GM03348 (cell line): Measurements from ENCODE around the gene A2M.
A peak's percentile ranks its signal among the peaks of the same experiment; 100 is the strongest.

Experiments
- DNase-seq: peaks from one replicate; pipeline ENCODE4 v3.0.0; 2012; ENCODE audit warnings: low spot score

The A2M gene

DNA sequence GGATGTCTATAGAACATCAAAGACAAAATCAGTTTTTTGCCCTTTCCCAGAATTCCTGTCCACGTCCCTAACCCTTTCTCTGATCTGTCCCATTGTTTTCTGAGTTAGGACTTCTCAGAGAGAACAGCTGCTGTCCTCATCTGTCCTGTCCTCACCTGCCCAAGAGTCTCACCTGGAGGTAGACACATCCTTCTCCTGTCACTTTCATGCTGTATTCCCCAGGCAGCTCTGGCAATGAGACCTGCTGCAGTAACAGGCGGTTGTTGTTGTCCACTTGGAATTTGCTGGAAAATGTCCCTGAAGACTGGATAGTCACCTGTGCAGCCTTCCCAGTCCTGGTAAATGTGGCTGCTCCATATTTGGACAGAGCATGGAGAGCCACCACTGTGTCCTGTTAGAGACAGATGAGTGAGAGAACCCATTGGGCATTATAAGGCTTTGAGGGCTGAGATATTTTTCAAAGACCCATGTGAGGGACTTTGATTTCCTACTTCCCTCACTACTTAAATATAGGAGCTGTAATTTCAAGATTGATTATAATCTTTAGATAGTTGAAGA, 43.2 kb downstream of the A2M start:
- no peak for DNase-seq

DNA sequence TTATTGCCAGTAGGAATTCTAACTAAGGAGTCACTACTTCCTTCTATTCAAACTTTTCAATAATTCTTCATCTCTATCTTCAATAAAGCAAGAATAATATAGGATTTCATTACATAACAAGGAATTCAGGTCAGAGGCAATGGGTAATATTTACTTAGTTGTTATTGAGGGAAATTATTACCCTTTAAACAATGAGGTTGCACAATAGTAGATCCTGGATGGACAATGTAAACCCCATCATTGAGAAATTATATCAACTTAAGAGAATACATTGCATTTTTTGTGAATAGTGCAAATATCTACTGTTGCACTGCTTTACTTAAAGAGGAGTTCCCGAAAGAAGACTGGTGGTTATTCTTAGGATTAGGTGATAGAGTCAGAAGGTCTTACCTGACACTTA, 43.8 kb downstream of the A2M start:
- no peak for DNase-seq

DNA sequence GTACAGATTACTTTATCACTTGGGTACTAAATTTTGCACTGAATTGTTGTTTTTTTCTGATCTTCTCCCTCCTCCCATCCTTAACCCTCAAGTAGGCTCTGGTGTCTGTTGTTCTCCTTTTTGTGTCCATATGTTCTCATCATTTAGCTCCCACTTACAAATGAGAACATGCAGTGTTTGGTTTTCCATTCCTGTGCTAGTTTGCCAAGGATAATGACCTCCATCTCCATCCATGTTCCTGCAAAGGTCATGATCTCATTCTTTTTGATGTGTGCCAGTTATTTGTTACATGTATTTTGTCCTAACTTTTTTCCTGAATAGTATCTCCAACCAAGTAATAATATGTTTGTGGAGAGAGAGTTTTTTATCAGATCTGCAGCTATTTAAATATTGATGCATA, 44.2 kb downstream of the A2M start:
- no peak for DNase-seq

DNA sequence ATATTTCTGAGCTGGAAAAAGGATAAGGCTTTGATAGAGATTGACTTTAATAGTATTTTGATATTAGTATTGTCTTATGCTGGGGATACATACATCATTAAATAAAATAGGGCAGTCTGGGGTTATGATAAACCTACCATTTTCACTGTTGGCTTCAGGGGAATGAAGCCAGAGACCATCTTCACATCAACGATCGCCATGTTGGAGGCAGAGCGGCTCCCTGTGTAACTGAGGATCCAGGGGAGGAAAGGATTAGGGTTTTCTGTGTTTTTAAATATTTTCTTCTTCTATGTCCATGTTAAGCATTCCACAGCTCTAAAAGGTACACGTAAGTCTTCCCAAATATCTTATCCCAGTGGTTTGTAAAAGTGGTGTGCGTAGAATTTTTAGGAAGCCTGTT, 45.4 kb downstream of the A2M start:
- no peak for DNase-seq

DNA sequence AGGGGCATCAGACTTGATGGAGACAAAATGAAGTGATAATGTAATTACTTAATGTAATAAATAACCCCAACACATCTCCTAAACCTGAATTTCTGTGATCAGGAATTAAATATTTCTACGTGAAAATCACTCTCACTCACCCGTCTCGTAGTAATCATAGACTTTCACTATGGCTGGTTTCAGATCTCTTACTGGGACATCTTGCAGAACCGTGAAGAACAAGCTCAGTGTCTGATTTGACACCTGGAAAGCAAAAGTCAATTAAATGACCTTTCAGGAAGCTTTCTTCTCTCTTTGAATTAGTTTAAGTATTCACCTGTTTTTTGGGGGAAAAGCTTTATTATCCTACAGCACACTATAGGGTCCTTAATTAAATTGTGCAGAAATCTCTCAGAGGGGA, 47.1 kb downstream of the A2M start:
- no peak for DNase-seq

DNA sequence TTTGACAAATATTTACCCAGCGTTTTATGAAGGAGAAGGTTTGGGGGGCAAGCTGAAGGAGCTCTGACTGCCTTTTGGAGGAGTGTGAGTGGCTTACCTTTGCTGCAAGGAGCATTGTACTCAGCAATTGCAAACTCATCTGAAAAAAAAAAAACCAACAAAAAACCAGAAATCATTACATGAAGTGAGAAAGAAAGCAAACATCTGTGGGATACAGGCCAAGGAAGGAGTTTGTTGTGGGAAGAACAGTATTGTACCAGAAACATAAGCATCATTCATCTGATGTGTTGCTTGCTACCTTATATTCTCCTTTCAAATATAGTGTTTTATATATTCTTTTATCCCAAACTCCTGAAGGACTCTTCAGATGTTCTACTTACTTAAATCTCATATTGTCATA, 47.6 kb downstream of the A2M start:
- DNase-seq, result no peak

DNA sequence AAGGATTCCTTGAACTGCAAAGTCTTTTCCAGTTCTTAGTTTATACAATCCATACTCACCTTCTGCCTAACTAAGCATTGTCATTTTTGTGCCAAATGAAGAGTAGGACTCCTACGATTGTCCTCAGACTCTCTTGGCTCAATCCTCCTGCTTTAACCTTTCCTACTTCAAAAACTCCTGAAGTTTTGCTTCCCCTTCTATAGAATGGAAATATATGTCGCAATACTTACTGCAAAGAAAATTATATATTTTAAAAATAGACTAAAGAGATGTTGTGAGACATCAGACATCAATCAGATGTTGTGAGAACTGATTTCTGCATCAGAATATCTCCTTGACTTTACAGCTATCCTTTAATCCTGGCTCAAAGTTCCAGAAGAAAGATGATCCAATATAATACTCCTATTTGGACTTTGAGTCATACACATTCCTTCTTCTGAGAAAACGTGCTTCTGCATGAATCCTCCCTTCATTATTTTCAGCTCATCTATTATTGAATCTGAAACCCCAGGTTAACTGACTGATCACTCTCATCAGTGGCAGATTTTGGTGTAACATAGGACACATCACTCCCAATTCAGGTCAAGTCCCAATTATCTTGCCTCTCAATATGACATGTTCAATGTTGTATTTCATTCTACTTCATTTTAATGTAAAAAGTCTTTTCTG, 48.8 kb downstream of the A2M start:
- no peak for DNase-seq

DNA sequence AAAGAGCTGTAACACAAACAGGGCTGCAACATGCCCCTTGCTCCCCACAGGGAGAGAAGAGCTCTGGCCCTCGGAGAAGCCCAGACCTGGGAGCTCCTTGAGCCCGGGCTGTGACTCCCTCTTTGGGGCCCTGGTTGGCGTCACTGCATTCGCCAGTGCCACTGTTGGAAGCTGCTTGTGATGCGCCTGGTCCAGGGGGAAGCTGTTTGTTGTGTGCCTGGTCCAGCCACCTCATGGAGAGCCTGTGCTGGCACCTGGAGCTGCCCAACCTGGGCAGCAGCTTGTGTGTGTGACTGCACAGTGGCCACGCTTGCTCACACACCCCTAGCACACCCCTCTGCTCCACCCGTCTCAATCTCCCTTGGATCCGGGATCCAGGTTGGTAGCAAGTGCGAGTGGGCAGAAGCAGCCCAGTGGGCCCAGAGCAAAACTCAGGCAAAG, 49.5 kb downstream of the A2M start:
- no peak for DNase-seq

DNA sequence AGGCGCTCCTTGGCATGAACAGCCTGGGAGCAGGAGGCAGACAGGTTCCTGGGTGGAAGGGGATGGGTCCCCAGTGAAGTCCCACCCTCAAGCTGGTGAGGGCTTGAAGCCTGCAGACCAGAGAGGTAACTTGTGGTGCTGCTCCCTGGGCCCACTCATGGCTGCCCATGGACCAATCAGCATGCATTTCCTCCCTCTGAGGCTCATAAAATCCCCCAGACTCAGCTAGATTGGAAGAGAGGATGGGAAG, 50.2 kb downstream of the A2M start:
- DNase-seq, result no peak

DNA sequence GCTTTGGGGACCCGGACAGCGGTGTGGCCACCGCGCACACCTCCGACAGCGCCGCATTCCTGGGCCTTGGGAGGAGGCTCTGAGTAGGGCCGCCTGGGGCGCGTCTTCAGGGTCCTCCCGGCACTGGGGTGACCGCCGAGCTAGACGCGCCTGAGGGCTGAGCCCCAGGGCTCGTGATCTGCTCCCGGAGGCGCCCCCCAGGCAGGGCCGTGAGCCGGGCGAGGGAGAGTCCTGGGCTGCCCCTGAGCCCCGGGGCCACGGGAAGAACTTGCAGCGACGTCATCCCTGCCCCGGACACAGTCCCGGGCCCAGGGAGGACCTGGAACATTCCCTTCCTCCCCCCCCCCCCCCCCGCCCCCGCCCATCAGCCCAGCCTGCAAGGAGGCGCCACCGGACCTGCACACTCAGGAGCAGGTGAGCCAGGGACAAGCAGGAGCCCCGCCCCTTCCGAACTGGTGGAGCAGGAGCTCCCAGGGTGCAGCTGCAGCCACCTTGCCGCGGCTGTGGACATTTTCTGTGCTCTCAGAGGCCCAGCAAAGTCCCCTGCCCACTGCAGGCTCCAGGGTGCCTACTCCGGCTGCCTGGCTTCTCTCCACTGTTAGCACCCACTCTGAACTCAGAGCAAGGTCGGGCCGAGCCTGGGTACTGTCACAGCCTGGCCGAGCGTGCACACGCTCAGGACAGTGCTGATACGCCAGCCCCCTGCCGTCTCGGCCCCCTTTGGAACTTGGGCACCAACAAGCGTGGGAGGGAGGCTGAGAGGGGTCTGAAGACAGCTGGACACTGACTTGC, 50.7 kb downstream of the A2M start:
- DNase-seq, result peak; percentile 16

DNA sequence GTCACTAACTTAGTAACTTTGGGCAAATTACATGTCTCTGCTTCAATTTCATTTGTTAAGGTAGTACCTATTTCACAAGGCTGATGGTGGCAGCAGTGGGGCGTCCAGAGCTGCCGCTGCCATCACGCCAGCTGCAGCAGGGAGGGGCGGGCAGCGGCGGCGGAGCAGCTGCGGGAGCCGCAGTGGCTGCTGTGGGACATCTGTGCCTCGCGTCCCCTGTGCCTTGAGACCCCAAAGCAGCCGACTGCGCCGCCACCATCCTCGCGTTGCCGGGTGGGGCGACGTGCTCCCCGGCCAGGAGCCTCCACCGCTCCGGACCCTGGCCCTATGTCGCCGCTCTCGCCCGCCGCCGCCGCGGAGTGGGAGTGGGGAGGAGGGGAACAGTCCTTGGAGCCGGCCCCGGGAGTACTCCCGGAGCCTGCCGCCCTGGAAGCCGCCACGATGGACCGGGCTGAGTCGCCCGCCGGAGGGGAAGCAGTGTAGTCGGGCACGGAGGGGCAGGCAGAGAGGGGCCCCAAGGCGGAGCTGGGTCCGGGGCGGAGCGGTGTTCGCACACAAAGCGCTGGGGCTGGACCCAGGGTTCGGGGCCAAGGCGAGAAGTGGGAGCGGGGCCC, 51.4 kb downstream of the A2M start:
- peak; percentile 55 for DNase-seq

DNA sequence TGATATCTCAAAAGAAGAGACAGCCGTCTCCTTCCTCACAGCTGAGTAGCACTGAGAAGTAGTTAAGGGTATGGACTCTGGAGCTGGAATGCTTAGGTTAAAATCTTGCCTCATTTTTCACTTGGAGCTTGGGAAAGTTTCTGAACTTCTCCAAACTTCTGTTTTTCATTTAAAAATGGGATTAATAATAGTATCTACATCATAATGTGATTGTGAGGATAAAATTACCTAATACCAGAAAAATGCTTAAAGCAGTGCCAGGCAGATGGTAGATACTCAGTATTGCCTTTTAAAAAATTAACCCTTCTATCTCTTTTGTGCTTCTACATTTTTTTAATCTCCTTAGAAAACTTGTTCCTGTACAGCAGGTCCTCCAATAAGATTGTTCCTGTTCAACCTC, 63.1 kb downstream of the A2M start:
- no peak for DNase-seq

DNA sequence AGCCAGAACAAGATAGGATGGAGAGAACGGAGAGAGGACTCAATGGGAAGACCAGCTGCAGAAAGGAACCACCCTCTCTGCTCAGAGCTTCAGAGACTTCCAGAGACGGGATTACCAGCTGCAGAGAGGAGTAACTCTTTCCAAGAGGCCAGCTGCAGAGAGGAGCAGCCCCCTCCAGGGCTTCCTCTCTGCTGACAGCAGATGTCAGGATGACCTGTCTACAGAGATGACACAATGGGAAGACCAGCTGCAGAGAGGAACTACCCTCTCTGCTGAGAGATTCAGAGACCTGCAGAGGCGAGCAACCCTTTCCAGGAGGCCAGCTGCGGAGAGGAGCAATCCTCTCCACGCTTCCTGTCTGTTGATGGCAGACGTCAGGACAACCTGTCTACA, 64.6 kb downstream of the A2M start:
- DNase-seq, result no peak

DNA sequence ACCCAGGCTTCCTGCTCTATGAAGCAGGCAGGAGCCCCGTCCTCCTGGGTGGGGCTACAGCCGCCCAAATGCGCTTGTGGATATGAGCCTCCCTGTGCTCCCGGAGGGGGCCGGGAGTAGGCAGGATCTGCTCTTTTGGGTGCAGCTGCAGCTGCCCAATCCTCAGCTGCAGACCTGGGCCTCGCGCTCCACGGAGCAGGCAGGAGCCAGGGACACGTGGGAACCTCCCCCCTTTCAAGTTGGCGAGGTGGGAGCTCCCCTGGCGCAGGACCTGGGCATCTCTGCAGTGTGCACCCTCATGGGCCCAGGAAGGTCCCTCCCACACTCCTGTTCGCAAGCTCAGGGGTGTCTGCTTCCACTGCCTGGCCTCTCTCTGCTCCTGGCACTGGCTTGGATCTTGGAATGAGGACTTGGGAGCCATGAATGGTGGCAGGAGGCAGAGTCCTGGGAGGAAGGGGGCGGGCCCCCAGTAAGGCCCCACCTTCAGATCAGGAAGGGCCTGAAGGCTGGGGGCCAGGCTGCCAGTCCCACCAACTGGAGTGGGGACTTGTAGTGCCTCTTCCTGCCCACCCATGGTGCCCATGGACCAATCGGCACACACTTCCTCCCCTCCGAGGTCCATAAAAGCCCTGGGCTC, 65.1 kb downstream of the A2M start:
- no peak for DNase-seq

DNA sequence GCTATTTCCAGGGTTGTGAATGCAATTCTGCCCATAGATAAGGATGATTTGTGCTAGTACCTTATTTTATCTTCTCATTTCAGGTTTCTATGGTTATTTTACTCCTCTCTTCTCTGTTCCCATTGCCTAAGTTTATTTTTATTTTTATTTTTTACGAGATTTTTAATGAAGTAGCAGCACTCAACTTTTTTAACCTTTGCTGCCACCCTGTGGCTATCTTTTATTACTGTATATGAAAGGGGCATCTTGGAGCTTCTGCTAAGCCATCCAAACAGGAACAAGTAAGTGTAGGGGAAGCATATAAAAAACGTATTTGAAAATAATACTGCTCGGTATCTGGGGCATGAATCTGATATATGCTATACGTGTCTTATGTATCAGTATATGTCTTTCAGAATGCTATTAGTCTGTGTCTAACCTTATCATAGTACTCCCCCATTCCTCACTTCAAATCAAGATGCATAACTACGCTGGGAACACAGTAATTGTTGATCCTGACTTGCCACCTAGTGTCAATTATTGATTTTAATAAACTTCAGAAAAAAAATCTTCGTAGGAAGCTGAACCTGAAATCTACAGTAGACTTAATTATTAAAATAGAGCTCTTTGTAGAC, 66.1 kb downstream of the A2M start:
- peak; percentile 46 for DNase-seq

DNA sequence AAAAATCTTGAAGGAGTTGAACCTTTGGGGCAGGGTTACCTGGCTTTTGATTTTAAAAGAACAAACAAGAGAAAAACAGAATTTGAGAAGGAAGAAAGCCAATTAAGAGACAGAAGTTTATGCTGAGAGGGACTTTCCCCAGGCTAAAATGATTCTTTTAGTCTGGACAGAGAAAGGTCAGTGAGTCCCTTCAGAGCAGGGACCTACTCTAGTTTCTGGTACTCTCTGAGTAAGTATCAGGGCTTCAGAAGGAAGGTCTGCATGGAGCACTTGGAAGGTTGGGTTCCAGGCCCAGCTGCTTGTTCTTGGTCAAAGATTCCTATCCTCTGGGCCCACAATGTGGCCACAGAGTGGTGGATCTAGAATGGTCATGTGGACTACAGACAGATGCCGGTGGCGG, 66.8 kb downstream of the A2M start:
- no peak for DNase-seq

DNA sequence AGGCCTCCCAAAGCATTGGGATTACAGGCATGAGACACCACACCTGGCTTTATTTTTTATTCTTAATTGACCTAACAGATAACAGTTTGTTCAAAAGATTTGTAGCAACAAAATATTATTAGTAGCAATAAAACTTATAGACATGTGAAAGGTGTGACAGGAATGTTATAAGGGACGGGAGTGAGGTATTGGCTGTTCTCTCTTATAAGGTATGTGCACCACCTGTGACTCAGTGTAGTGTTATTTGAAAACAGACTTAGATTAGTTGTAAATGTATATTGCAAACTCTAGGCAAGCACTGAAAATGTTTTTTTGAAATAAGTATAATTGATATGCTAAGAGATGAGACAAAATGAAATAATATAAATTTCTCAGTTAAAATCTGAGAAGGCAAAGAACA, 68.6 kb downstream of the A2M start:
- DNase-seq, result no peak

DNA sequence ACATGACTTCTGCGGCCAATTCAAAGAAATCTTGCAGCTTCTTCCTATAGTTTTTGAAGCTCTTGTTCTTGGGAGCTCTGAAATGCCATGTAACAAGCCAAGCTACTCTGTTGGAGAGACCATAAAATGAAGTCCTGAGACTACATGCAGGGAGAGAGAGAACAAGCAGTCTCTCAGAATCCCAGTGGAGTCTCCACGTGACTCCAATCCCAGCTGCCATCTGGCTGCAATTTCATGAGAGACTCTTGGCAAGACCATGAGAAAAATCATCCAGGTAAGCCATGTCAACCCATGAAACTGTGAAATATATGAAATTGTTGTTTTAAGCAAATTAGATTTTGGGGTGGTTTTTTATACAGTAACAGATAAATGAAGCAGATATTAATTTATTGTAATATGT, 72.0 kb downstream of the A2M start:
- DNase-seq, result no peak

DNA sequence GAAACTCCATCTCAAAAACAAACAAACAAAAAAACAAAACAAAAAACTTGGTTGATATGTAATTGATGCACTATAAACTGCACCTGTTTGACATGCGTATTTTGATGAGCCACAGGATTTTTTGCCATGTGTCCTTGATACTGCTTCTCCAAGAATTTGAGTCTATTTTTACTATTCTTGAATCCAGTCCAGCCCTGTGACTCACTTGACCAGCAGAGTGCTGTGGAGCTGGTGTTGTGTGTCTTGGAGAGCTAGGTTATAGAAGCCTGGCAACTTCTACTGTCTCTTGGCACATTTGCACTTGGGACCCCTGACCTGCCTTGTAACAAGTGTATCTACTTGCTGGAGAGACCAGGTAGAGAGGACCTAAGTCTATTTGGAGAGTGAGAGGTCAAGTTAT, 74.4 kb downstream of the A2M start:
- DNase-seq, result peak; percentile 35

DNA sequence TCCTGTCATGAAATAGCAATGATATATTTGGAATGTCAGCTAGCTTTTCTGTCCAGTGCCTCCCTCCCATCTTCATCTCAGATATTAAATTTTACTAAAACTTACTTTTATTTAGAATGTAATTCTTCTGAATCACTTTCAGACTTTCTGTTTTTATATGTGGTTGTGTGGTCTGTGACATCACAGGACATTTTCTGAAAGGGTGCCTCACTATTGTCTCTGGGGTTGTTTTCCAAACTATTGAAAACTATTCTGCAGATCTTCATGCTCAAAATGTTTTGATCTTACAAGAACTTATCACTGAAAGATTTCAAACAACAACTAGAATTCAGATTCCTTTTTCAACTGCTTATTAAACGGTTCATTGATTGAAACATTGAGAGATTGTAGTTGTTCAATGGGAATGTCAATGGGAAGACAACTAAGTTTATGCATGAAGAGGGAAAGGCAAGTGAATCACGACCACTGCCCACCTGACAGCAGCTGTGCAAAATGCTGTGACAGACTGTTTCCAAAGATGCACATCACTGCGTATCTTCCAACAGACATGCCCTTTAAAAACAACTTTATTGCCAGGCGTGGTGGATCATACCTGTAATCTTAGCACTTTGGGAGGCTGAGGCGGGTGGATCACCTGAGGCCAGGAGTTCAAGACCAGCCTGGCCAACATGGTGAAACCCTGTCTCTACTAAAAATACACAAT, 75.1 kb downstream of the A2M start:
- DNase-seq, result no peak

DNA sequence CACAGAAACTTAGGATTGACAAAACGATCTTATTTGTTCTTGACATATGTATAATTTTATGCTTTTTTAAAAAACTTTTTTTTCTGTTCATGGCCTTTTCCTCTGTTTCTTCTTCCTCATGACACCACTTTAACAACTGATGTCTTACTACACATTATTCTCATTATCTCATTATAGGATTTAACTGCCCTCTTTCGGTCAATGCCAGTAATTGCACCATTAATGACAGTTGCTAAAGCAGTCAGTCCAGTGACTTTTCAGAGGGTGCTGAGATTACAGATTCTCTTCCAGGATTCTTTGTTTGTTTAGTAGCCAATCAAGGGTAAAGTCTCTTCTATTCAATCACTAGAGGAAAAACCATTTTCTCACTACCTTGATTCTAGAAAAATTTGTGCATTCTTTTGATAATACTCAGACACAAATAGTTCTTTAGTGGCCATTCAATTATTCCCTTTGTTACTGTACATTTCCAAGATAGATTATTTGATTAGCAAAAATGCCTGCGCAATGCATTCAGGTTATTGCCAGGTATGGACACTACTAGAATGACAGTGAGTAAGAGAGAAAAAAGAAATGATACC, 76.2 kb downstream of the A2M start:
- peak; percentile 81 for DNase-seq

DNA sequence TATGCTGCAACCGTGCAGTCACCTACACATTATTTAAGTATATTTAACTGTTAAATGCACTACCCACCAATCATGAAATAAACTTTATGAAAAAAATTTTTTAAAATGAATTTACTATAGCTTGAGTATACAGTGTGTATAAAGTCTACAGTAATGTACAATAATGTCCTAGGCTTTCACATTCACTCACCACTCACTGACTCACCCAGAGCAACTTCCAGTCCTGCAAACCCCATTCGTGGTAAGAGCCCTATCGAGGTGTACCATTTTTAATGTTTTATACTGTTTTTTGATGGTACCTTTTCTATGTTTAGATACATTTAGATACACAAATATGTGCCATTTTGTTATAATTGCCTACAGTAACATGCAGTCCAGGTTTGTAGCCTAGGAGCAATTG, 78.3 kb downstream of the A2M start:
- no peak for DNase-seq
